ELR (cell line): ENCODE data around the gene NT5C3B.
A peak's percentile ranks its signal among the peaks of the same experiment; 100 is the strongest.
"Not testable (repeated sequence)": the region's sequence is repeated elsewhere in the genome, so short reads cannot be mapped to it uniquely, and the experiment has no call there.

Experiments used
- DNase-seq: peaks from one replicate; pipeline ENCODE4 v3.0.0-alpha.2; 2015; ENCODE audit warnings: low read depth

NT5C3B gene

GRCh38 chr17:41782142-41782541 lies 53.9 kb downstream of the NT5C3B start:
- DNase-seq: no peak

GRCh38 chr17:41781404-41782110 lies 54.5 kb downstream of the NT5C3B start:
- no peak for DNase-seq

GRCh38 chr17:41779954-41780353 lies 56.1 kb downstream of the NT5C3B start:
- DNase-seq: no peak

GRCh38 chr17:41777574-41778188 lies 58.4 kb downstream of the NT5C3B start:
- DNase-seq: peak; percentile 72

- DNase-seq: no peak
Measured at GRCh38 chr17:41777157-41777573, 58.9 kb downstream of the NT5C3B start.

GRCh38 chr17:41776262-41776900 lies 59.7 kb downstream of the NT5C3B start:
- not testable (repeated sequence) for DNase-seq

GRCh38 chr17:41775394-41776226 lies 60.4 kb downstream of the NT5C3B start:
- DNase-seq: no peak
